ENCODE measurements around the gene RNASET2. TPM values are rescaled to one million over a fixed set of nuclear protein-coding genes. Genes with fewer than 3 reads are reported as not detected.

RNASET2 gene
- total and polyA plus RNA-seq, 10 of the 15 experiments (the other 5 are each of a cell fraction or from before 2014, with no cell fraction given) = 5.5 to 225 (median 50.2) TPM

DNA sequence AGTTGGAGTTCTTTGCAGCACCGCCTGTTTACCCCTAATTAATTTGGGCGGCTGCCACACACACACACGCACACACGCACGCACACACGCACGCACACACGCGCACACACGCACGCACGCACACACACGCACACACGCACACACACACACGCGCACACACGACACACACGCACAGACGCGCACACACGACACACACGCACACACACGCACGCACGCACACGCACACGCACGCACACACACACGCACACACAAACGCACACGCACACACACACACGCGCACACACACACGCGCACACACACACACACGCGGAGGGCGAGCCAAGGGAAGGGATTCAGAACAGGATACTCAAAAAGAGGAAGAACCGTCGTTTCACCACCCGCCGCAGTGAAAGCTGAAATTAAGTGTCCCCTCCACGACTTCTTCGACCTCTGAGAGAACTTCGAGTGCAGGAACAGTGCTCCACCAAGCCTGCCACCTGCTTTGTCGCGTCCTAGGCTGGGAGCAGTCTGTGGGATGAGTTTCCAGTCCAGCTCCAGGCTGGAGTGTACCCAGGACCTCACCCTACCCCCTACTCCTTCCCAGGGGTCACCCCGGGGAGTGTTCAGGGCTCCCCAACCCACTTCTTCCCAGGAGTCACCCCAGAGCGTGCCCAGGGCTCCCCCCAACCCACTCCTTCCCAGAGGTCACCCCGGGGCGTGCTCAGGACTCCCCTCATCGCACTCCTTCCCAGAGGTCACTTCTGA, 1.1 kb downstream of the RNASET2 start (continued):
- TF ChIP-seq WRNIP1 (IDR thresholded peaks at IDR 0.05; ENCODE audit: borderline replicate concordance, low read depth, low read length) (peak; percentile 87; the same call in 1 of the 2 replicates), CUX1 (IDR thresholded peaks at IDR 0.05; ENCODE audit: insufficient replicate concordance, low read depth, low read length) (no peak), DPF2 (IDR thresholded peaks at IDR 0.05) (0 out of 2 replicates have a peak, but pooled peaks have one; percentile 39), NBN (IDR thresholded peaks at IDR 0.05) (peak; percentile 97), MTA2 (IDR thresholded peaks at IDR 0.05; ENCODE audit: low read depth) (peak; percentile 69; the same call in 1 of the 2 replicates), TARDBP (IDR thresholded peaks at IDR 0.05; ENCODE audit: borderline replicate concordance) (peak; percentile 79), NR2F1 (conservative IDR thresholded peaks at IDR 0.05) (peak; percentile 46), TAF1 (IDR thresholded peaks at IDR 0.05; ENCODE audit: borderline replicate concordance, low read depth, low read length) (0 out of 2 replicates have a peak, but pooled peaks have one; percentile 30), TCF7 (IDR thresholded peaks at IDR 0.05; ENCODE audit: borderline replicate concordance) (no peak), EED (IDR thresholded peaks at IDR 0.05; ENCODE audit: low read depth) (peak; percentile 66), BHLHE40 (IDR thresholded peaks at IDR 0.05; ENCODE audit: borderline replicate concordance in 1 of 2, low read depth in 2 of 2, low read length in 1 of 2) (peak; percentile 30 to 60; a peak in 2 of 4 replicates), PRDM15 (CRISPR knock-in tag; IDR thresholded peaks at IDR 0.05) (no peak), RB1 (IDR thresholded peaks at IDR 0.05; ENCODE audit: borderline replicate concordance) (no peak), MTA3 (IDR thresholded peaks at IDR 0.05; ENCODE audit: borderline replicate concordance, low read length) (no peak)
- TF ChIP-seq, protein P1, sequence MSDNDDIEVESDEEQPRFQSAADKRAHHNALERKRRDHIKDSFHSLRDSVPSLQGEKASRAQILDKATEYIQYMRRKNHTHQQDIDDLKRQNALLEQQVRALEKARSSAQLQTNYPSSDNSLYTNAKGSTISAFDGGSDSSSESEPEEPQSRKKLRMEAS (IDR thresholded peaks at IDR 0.05; ENCODE audit: low read depth, low read length) = peak; percentile 57
- TF ChIP-seq, protein P2, sequence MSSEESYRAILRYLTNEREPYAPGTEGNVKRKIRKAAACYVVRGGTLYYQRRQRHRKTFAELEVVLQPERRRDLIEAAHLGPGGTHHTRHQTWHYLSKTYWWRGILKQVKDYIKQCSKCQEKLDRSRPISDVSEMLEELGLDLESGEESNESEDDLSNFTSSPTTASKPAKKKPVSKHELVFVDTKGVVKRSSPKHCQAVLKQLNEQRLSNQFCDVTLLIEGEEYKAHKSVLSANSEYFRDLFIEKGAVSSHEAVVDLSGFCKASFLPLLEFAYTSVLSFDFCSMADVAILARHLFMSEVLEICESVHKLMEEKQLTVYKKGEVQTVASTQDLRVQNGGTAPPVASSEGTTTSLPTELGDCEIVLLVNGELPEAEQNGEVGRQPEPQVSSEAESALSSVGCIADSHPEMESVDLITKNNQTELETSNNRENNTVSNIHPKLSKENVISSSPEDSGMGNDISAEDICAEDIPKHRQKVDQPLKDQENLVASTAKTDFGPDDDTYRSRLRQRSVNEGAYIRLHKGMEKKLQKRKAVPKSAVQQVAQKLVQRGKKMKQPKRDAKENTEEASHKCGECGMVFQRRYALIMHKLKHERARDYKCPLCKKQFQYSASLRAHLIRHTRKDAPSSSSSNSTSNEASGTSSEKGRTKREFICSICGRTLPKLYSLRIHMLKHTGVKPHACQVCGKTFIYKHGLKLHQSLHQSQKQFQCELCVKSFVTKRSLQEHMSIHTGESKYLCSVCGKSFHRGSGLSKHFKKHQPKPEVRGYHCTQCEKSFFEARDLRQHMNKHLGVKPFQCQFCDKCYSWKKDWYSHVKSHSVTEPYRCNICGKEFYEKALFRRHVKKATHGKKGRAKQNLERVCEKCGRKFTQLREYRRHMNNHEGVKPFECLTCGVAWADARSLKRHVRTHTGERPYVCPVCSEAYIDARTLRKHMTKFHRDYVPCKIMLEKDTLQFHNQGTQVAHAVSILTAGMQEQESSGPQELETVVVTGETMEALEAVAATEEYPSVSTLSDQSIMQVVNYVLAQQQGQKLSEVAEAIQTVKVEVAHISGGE (CRISPR knock-in tag; IDR thresholded peaks at IDR 0.05) = no peak

Data from GM12878 (cell line).